ENCODE data around the gene CTDP1. TPM values are rescaled to one million over a fixed set of nuclear protein-coding genes. Genes with fewer than 3 reads are reported as not detected.

CTDP1 gene
- total RNA-seq, 1 experiment from 2014 or later = 31.7 TPM

GRCh38 chr18:79755496-79756142, 76.0 kb downstream of the CTDP1 start:
- TF ChIP-seq EZH2 (IDR thresholded peaks at IDR 0.05; ENCODE audit: low read length, unreplicated experiment) = no peak
- no peak for TF ChIP-seq CTCF (conservative IDR thresholded peaks at IDR 0.05; ENCODE audit: low read depth, low read length)
- no peak for TF ChIP-seq EZH2phosphoT487 (IDR thresholded peaks at IDR 0.05; ENCODE audit: borderline replicate concordance, low read length)
- ChIA-PET CTCF (no interaction called here), POLR2A (ENCODE audit: unreplicated experiment) (no interaction called here)
- no peaks in the 10 kb centered on the region for H3K4me1 ChIP-seq (ENCODE audit: insufficient read depth, low read length)
- 0 out of 2 replicates have a peak, but pooled peaks cover 4% of the 10 kb centered on the region for H4K20me1 ChIP-seq (ENCODE audit: low read length)
- H2AFZ ChIP-seq (ENCODE audit: low read length) = no peak overlapping the region
- no peaks in the 10 kb centered on the region for H3F3A ChIP-seq (ENCODE audit: low read length, unreplicated experiment)
- H3K4me3 ChIP-seq (ENCODE audit: low read length) = no peak overlapping the region
- H3K79me2 ChIP-seq (ENCODE audit: low read length) = no peaks in the 10 kb centered on the region
- no peaks in the 10 kb centered on the region for H3K9me3 ChIP-seq (ENCODE audit: low read length)
- intact Hi-C loops (cut with micrococcal nuclease) = no loop called here
- H3K27me3 ChIP-seq (ENCODE audit: low read length) = no peaks in the 10 kb centered on the region
- no peak for DNase-seq
- BruUV-seq (replicated peaks) = no TSS peak
- H3K9me2 ChIP-seq (replicated peaks; ENCODE audit: low read length) = no peaks in the 10 kb centered on the region
- peaks cover 17% of the 10 kb centered on the region; the same call in 1 of the 2 replicates for H3K36me3 ChIP-seq (ENCODE audit: low read depth, low read length)
- no peak overlapping the region for H3K4me2 ChIP-seq (ENCODE audit: low read length)
- H3K27ac ChIP-seq (ENCODE audit: low read length) = no peak overlapping the region
- no peak for ATAC-seq
- no peak overlapping the region for H3K9ac ChIP-seq (ENCODE audit: low read length)

- POLR2A ChIA-PET (ENCODE audit: unreplicated experiment) = no interaction called here
- no peak for ATAC-seq
- H3K9ac ChIP-seq (ENCODE audit: low read length) = no peak overlapping the region
Observed at GRCh38 chr18:79756143-79756500, 76.5 kb downstream of the CTDP1 start.

More at GRCh38 chr18:79756143-79756500, 76.5 kb downstream of the CTDP1 start:
- CTCF ChIA-PET = no interaction called here
- Histone ChIP-seq H3K4me2 (ENCODE audit: low read length) (no peak overlapping the region), H3K36me3 (ENCODE audit: low read depth, low read length) (peaks cover 17% of the 10 kb centered on the region; the same call in 1 of the 2 replicates), H3K27me3 (ENCODE audit: low read length) (no peaks in the 10 kb centered on the region), H3K9me2 (replicated peaks; ENCODE audit: low read length) (no peaks in the 10 kb centered on the region), H3K9me3 (ENCODE audit: low read length) (no peaks in the 10 kb centered on the region), H3K4me1 (ENCODE audit: insufficient read depth, low read length) (no peaks in the 10 kb centered on the region), H3K4me3 (ENCODE audit: low read length) (no peak overlapping the region), H3F3A (ENCODE audit: low read length, unreplicated experiment) (no peaks in the 10 kb centered on the region), H3K79me2 (ENCODE audit: low read length) (no peaks in the 10 kb centered on the region), H2AFZ (ENCODE audit: low read length) (no peak overlapping the region), H3K27ac (ENCODE audit: low read length) (no peak overlapping the region), H4K20me1 (ENCODE audit: low read length) (0 out of 2 replicates have a peak, but pooled peaks cover 4% of the 10 kb centered on the region)
- intact Hi-C loops (cut with micrococcal nuclease) = no loop called here
- BruUV-seq (replicated peaks) = no TSS peak
- DNase-seq = no peak
- TF ChIP-seq EZH2phosphoT487 (IDR thresholded peaks at IDR 0.05; ENCODE audit: borderline replicate concordance, low read length) (no peak), CTCF (conservative IDR thresholded peaks at IDR 0.05; ENCODE audit: low read depth, low read length) (no peak), EZH2 (IDR thresholded peaks at IDR 0.05; ENCODE audit: low read length, unreplicated experiment) (no peak)
